Left ventricle myocardium inferior (tissue), 1 donor: Measurements from ENCODE around the gene NFATC4. TPM values are rescaled to one million over a fixed set of nuclear protein-coding genes. Genes with fewer than 3 reads are reported as not detected.

Source experiments
- DNase-seq: peaks from one replicate; pipeline ENCODE4 v3.0.0-alpha.2; 2020
- H3K27ac ChIP-seq: fragments of 200-600 bp; replicated peaks from 2 replicates; pipeline ENCODE4 v1.8.0; 2021
- H3K27me3 ChIP-seq: fragments of 200-600 bp; 2 replicates; pipeline ENCODE4 v1.8.0; 2021; ENCODE audit warnings: low read depth
- H3K36me3 ChIP-seq: fragments of 200-600 bp; 2 replicates; pipeline ENCODE4 v1.8.0; 2021
- H3K4me1 ChIP-seq: fragments of 200-600 bp; 2 replicates; pipeline ENCODE4 v1.8.0; 2021
- H3K4me3 ChIP-seq: fragments of 200-600 bp; 2 replicates; pipeline ENCODE4 v1.8.0; 2021; ENCODE audit warnings: mild to moderate bottlenecking, moderate library complexity
- H3K9me3 ChIP-seq: fragments of 200-600 bp; replicated peaks from 2 replicates; pipeline ENCODE4 v1.8.0; 2021
- intact Hi-C: fragments of 100-400 bp; cut with micrococcal nuclease; formaldehyde crosslinking; loops from one replicate; pipeline ENCODE4 v1.11.0; 2022
- total RNA-seq: library from RNA; stranded (reverse); fragmentation: NEBNext Ultra II Directional; extraction: Animal tissue kit (Norgen Biotek cat#: 25700); gene quantifications from one replicate; pipeline ENCODE4 v1.2.1, GENCODE V29; 2021
- TF ChIP-seq, protein P1 (sequence below): fragments of 200-600 bp; IDR thresholded peaks from 2 replicates; pipeline ENCODE4 v1.8.0; 2021; ENCODE audit warnings: antibody characterized with exemption, mild to moderate bottlenecking, borderline replicate concordance
- donor health status: DM: no; HTN: yes; CAD: no; lungs with severe emphysema.

NFATC4 gene
- total RNA-seq, 1 donor from 2014 or later, result 20.6 TPM

- Histone ChIP-seq H3K27me3 (peaks cover 66% of the 10 kb centered on the region), H3K9me3 (no peaks in the 10 kb centered on the region), H3K27ac (no peak overlapping the region), H3K4me1 (peaks cover 29% of the 10 kb centered on the region), H3K36me3 (no peaks in the 10 kb centered on the region), H3K4me3 (no peak overlapping the region)
- intact Hi-C loops, result no loop called here
- DNase-seq, result no peak
- TF ChIP-seq, protein P1, sequence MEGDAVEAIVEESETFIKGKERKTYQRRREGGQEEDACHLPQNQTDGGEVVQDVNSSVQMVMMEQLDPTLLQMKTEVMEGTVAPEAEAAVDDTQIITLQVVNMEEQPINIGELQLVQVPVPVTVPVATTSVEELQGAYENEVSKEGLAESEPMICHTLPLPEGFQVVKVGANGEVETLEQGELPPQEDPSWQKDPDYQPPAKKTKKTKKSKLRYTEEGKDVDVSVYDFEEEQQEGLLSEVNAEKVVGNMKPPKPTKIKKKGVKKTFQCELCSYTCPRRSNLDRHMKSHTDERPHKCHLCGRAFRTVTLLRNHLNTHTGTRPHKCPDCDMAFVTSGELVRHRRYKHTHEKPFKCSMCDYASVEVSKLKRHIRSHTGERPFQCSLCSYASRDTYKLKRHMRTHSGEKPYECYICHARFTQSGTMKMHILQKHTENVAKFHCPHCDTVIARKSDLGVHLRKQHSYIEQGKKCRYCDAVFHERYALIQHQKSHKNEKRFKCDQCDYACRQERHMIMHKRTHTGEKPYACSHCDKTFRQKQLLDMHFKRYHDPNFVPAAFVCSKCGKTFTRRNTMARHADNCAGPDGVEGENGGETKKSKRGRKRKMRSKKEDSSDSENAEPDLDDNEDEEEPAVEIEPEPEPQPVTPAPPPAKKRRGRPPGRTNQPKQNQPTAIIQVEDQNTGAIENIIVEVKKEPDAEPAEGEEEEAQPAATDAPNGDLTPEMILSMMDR, result no peak
Observed at GRCh38 chr14:24340606-24341005, 27.4 kb upstream of the NFATC4 start.

- H3K4me1 ChIP-seq, result peaks cover 40% of the 10 kb centered on the region
- no peak for DNase-seq
- H3K36me3 ChIP-seq, result no peaks in the 10 kb centered on the region
- intact Hi-C loops, result no loop called here
- no peak overlapping the region for H3K4me3 ChIP-seq
- H3K27me3 ChIP-seq, result peaks cover 51% of the 10 kb centered on the region
- no peak overlapping the region for H3K27ac ChIP-seq
- H3K9me3 ChIP-seq, result no peaks in the 10 kb centered on the region
- TF ChIP-seq, protein P1, result no peak
Observed at GRCh38 chr14:24342889-24343288, 25.1 kb upstream of the NFATC4 start.

DNA sequence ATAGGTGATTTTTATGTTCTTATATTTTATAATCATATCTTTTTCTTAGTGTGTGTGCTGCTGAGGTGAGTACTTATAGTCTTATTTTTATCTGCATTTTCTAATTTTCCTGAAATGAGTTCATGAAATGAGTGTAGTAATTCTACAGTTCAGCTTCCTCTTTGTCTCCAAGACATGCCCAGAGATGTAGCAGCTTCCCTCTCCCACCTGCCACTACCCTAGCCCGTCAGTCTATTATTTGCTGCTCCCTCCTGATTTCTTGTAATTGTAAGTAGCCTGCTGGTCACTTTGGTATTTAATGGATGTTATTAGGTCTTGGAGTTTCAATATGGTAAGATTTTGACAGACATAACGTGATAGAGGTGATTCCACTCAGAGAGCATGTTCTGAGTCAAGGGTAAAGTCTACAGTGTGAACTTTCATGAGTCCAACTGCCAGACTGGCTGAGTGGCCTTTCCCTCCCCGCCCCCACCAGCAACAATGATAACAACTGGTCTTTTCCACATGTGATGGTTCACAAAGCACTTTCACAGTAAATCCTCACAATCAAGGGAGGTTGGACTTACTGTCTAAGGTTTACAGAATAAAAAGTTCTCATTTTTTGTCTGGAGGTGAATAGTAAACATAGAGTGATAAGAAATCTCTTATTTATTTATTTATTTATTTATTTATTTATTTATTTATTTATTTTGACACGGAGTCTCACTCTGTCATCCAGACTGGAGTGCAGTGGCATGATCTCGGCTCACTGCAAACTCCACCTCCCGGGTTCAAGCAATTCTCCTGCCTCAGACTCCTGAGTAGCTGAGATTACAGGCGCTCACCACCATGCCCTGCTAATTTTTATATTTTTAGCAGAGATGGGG is 24.0 kb upstream of the NFATC4 start:
- Histone ChIP-seq H3K36me3 (no peaks in the 10 kb centered on the region), H3K27me3 (peaks cover 41% of the 10 kb centered on the region), H3K9me3 (no peaks in the 10 kb centered on the region), H3K4me1 (peaks cover 30% of the 10 kb centered on the region), H3K4me3 (no peak overlapping the region), H3K27ac (no peak overlapping the region)
- DNase-seq, result no peak
- TF ChIP-seq, protein P1, result no peak
- intact Hi-C loops, result no loop called here

DNA sequence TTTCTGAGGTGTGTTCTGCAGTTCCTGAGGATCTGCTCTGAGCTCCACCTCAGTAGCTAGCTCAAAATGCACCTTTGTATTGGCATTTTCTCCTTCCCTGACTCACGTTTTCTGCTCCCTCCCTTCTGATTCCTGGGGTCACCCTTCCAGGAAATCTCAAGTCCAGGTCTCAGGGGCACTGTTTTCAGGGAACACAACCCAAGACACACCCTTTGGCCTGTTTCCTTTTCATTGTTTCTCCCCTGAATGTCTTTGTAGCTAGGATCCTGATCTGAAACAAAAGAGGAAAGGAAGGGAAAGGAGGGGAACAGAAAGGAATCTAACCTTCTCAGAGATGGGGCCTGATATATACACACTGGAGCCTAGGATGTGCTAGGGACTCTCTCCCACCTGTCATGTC is 20.9 kb upstream of the NFATC4 start:
- H3K9me3 ChIP-seq, result no peaks in the 10 kb centered on the region
- H3K4me1 ChIP-seq, result peaks cover 17% of the 10 kb centered on the region
- no peaks in the 10 kb centered on the region for H3K36me3 ChIP-seq
- TF ChIP-seq, protein P1, result no peak
- DNase-seq, result no peak
- peaks cover 35% of the 10 kb centered on the region for H3K27me3 ChIP-seq
- intact Hi-C loops, result no loop called here
- H3K4me3 ChIP-seq, result no peak overlapping the region
- H3K27ac ChIP-seq, result peak overlapping the region; percentile 71

DNA sequence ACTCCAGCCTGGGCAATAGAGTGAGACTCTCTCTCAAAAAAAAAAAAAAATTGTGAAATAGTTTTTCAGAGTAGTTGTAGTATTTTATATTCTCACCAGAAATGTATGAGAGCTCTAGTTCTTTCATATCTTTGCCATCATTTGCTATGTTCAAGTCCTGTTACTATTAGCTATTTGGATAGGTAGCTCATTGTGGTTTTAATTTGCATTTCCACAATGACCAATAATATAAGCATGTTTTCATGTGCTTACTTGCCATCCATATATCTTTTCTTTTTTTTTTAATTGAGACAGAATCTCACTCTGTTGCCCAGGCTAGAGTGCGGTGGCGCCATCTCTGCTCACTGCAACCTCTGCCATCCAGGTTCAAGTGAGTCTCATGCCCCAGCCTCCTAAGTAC is 19.8 kb upstream of the NFATC4 start:
- Histone ChIP-seq H3K4me1 (peaks cover 17% of the 10 kb centered on the region), H3K27ac (peak overlapping the region; percentile 71), H3K4me3 (no peak overlapping the region), H3K27me3 (peaks cover 45% of the 10 kb centered on the region), H3K36me3 (no peaks in the 10 kb centered on the region), H3K9me3 (no peaks in the 10 kb centered on the region)
- no peak for DNase-seq
- intact Hi-C loops, result no loop called here
- TF ChIP-seq, protein P1, result no peak
